Uterus (tissue), 2 donors: ENCODE results near the gene PDE6H.

ENCODE experiments used
- POLR2A ChIP-seq, 2 donors: fragments of 450-650 bp; IDR thresholded peaks; one replicate each; pipeline ENCODE4 v1.6.1; 2016; ENCODE audit warnings: antibody characterized with exemption in 2 of 2, mild to moderate bottlenecking in 1 of 2, moderate library complexity in 1 of 2
- TF ChIP-seq, protein P1 (sequence below), 4 experiments: fragments of 200-600 bp in 2 of 4; fragments of 450-650 bp in 2 of 4; sonication (generic) in 2 of 4; IDR thresholded peaks; one replicate each; pipeline ENCODE4 v1.5.1; 2016 to 2019; ENCODE audit warnings: antibody characterized with exemption in 4 of 4, mild to moderate bottlenecking in 2 of 4, moderate library complexity in 1 of 4

DNA sequence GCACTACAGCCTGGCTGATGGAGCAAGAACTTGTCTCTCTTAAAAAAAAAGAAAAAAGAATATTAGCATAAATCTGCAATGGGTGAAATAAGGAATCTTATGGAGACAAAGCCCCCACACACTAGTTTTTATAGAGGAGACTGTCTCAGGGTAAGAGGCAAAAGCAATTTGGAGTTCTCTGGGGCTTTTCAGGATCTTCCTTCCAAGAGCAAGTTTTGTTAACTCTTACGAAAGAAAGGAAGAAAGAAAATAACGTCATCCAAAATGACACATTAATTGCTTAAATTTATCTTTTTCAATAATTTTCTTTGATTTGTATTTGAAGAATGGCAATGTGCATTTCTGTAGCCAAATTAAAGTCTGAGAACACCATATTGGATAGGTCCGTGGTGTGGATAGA lies 3.8 kb downstream of the PDE6H start:
- no peak for TF ChIP-seq POLR2A (IDR thresholded peaks at IDR 0.05)
- TF ChIP-seq, protein P1, sequence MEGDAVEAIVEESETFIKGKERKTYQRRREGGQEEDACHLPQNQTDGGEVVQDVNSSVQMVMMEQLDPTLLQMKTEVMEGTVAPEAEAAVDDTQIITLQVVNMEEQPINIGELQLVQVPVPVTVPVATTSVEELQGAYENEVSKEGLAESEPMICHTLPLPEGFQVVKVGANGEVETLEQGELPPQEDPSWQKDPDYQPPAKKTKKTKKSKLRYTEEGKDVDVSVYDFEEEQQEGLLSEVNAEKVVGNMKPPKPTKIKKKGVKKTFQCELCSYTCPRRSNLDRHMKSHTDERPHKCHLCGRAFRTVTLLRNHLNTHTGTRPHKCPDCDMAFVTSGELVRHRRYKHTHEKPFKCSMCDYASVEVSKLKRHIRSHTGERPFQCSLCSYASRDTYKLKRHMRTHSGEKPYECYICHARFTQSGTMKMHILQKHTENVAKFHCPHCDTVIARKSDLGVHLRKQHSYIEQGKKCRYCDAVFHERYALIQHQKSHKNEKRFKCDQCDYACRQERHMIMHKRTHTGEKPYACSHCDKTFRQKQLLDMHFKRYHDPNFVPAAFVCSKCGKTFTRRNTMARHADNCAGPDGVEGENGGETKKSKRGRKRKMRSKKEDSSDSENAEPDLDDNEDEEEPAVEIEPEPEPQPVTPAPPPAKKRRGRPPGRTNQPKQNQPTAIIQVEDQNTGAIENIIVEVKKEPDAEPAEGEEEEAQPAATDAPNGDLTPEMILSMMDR (IDR thresholded peaks at IDR 0.05) = no peak
